Measurements from ENCODE around the gene SYNE2. TPM values are rescaled to one million over a fixed set of nuclear protein-coding genes. Genes with fewer than 3 reads are reported as not detected.

Gene SYNE2
- total RNA-seq, 4 donors from 2014 or later, result 92.4 to 165 (median 98.3) TPM

DNA sequence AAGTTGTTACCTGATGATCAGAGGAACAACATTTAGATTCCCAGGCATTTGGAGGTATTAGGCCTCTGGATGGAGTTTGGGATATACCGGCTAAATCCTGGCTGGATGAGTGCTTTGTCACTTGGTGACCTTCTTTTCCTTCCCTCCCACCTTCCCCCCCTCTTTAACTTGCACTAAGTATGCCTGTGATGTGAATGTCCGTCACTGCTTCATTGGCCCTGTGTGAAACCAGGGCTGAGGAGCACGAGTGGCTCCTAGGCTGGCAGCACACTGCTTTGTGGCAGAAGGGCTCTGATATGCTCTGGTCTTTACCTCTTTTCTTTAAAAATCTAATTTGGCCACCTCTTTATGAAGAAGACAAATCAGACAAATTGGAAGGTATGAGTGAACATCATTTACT lies 345.7 kb downstream of the SYNE2 start:
- Histone ChIP-seq H3K4me1 (peaks cover 13 to 27% (median 16%) of the 10 kb centered on the region in 4 donors), H3K27me3 (no peaks in the 10 kb centered on the region), H3K27ac (replicated peaks in 1 of 4) (no peak overlapping the region), H3K9me3 (no peaks in the 10 kb centered on the region), H3K4me3 (no peak overlapping the region), H3K36me3 (peaks cover 0 to 15% (median 4%) of the 10 kb centered on the region in 4 donors)
- no peak for DNase-seq (ENCODE audit: extremely low spot score)
- intact Hi-C loops (cut with DNase I), result no loop called here
- no peak for TF ChIP-seq EP300 (IDR thresholded peaks at IDR 0.05)
- 96% methylated on average over 3 of the region's 3 CpGs for WGBS

DNA sequence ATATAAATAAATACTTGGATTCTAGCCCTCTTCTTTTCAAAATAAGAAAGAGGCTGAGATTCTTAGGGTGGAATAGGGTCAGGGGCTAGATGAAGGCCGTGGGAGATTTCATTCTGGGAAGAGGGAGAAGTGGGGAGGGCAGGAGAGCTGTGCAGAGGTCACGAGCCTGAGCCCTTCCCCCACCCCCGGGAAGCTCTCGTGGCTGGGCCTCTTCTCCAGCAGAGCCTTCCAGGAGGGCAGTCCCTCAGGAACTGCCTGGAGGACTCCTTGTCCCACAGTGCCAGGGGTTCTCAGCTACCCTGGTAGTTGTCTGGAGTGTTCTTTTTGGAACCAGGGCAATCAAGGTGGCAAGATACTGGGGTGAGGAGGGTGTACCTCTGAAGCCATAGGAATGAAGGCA lies 347.4 kb downstream of the SYNE2 start:
- Histone ChIP-seq H3K27me3 (no peaks in the 10 kb centered on the region), H3K36me3 (peaks cover 0 to 15% (median 5%) of the 10 kb centered on the region in 4 donors), H3K4me1 (peaks cover 11 to 27% (median 14%) of the 10 kb centered on the region in 4 donors), H3K27ac (replicated peaks in 1 of 4) (peak overlapping the region in 1 of 4 donors; percentile 16), H3K4me3 (no peak overlapping the region), H3K9me3 (no peaks in the 10 kb centered on the region)
- no peak for DNase-seq (ENCODE audit: extremely low spot score)
- TF ChIP-seq POLR2A (IDR thresholded peaks at IDR 0.05; ENCODE audit: low read depth) (no peak), EP300 (IDR thresholded peaks at IDR 0.05) (no peak), POLR2AphosphoS5 (IDR thresholded peaks at IDR 0.05) (no peak)
- TF ChIP-seq, protein P1, sequence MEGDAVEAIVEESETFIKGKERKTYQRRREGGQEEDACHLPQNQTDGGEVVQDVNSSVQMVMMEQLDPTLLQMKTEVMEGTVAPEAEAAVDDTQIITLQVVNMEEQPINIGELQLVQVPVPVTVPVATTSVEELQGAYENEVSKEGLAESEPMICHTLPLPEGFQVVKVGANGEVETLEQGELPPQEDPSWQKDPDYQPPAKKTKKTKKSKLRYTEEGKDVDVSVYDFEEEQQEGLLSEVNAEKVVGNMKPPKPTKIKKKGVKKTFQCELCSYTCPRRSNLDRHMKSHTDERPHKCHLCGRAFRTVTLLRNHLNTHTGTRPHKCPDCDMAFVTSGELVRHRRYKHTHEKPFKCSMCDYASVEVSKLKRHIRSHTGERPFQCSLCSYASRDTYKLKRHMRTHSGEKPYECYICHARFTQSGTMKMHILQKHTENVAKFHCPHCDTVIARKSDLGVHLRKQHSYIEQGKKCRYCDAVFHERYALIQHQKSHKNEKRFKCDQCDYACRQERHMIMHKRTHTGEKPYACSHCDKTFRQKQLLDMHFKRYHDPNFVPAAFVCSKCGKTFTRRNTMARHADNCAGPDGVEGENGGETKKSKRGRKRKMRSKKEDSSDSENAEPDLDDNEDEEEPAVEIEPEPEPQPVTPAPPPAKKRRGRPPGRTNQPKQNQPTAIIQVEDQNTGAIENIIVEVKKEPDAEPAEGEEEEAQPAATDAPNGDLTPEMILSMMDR (IDR thresholded peaks at IDR 0.05), result no peak
- intact Hi-C loops (cut with DNase I), result no loop called here
- 81% methylated on average over 4 of the region's 4 CpGs for WGBS

DNA sequence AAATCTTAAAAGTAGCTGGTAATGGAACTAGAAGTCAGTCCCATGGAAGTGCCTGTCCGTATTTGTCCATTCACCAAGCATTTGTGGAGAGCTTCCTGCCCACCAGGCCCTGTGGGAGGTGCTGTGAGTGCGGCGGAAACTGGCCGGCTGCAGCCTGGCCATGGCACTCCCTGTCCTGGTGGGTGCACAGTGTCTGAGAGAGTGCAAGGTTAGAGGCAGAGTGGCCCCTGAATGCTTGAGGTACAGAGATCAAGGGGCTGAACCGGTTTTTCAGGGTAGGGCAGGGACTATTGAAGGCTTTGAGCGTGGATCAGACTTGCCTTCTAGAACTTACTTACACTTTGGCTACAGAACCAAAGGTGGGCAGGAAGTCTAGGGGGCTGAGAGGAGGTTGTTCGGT lies 348.5 kb downstream of the SYNE2 start:
- TF ChIP-seq POLR2AphosphoS5 (IDR thresholded peaks at IDR 0.05) (no peak), EP300 (IDR thresholded peaks at IDR 0.05) (no peak), POLR2A (IDR thresholded peaks at IDR 0.05; ENCODE audit: low read depth) (no peak)
- TF ChIP-seq, protein P1 (IDR thresholded peaks at IDR 0.05), result no peak
- H3K4me1 ChIP-seq, result peaks cover 8 to 21% (median 11%) of the 10 kb centered on the region in 4 donors
- 90% methylated on average over 5 of the region's 7 CpGs for WGBS

DNA sequence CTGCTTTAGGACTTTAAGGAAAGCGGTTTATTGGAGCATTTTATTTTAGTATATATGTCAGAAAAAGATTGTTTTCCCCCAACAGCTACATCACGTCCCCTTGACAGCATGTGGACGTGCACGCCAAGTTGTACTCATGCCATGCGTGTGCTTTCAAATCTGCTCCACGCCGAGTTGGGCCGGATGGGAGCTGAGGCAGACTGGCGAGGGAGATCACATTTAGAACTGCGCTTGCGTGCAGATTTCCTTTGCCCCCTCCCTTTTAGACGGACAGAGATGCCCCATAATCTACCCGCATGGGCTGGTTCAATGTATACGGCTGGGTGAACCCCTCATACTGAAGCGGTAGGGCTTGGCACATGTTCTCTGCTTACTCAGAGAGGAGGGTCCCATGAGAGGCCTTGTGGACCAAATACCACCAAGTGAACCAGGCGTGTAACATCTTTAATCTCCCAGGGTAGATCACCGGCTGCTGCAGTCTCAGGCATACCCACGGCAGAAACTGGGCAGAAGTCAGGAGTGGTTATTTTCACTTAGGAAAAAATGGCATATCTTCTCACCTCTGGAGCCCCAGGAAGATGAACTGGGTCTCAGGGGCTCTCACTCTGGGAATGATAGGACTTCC lies 349.2 kb downstream of the SYNE2 start:
- TF ChIP-seq POLR2A (IDR thresholded peaks at IDR 0.05; ENCODE audit: low read depth), result no peak
- no peak for TF ChIP-seq POLR2AphosphoS5 (IDR thresholded peaks at IDR 0.05)
- TF ChIP-seq EP300 (IDR thresholded peaks at IDR 0.05), result no peak
- TF ChIP-seq, protein P1 (IDR thresholded peaks at IDR 0.05), result no peak
- no peak for DNase-seq (ENCODE audit: extremely low spot score)
- Histone ChIP-seq H3K36me3 (peaks cover 0 to 15% (median 5%) of the 10 kb centered on the region in 4 donors), H3K27ac (replicated peaks in 1 of 4) (no peak overlapping the region), H3K4me1 (peaks cover 3 to 14% (median 6%) of the 10 kb centered on the region in 4 donors), H3K9me3 (no peaks in the 10 kb centered on the region), H3K4me3 (no peak overlapping the region), H3K27me3 (no peaks in the 10 kb centered on the region)
- intact Hi-C loops (cut with DNase I), result no loop called here
- WGBS, result 92% methylated on average over 15 of the region's 18 CpGs

More for the DNA sequence above, 348.5 kb downstream of the SYNE2 start:
- Histone ChIP-seq H3K27me3 (no peaks in the 10 kb centered on the region), H3K4me3 (no peak overlapping the region), H3K9me3 (no peaks in the 10 kb centered on the region), H3K36me3 (peaks cover 0 to 15% (median 5%) of the 10 kb centered on the region in 4 donors), H3K27ac (replicated peaks in 1 of 4) (no peak overlapping the region)
- DNase-seq (ENCODE audit: extremely low spot score), result no peak
- intact Hi-C loops (cut with DNase I), result no loop called here

DNA sequence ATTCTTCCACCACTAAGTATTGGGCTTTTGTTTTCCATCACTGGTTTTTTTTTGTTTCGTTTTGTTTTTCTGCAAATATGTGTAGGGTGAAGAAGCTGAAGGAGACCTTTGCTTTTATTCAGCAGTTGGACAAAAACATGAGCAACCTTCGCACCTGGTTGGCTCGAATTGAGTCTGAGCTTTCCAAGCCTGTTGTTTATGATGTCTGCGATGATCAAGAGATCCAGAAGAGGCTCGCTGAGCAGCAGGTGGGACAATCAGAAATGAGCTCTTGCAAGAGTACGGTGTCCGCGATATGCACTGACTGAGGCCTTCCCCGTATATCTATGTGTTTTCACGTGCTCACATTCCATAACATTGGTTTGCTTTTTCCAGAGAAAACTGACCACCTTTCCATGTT lies 349.9 kb downstream of the SYNE2 start:
- WGBS, result 98% methylated on average over 10 of the region's 10 CpGs
- no peaks in the 10 kb centered on the region for H3K9me3 ChIP-seq
- H3K36me3 ChIP-seq, result peaks cover 0 to 15% (median 5%) of the 10 kb centered on the region in 4 donors
- intact Hi-C loops (cut with DNase I), result no loop called here
- no peak overlapping the region for H3K4me3 ChIP-seq
- no peak overlapping the region for H3K27ac ChIP-seq (replicated peaks in 1 of 4)
- peaks cover 0 to 8% (median 2%) of the 10 kb centered on the region in 4 donors for H3K4me1 ChIP-seq
- no peak for DNase-seq (ENCODE audit: extremely low spot score)
- no peaks in the 10 kb centered on the region for H3K27me3 ChIP-seq
- TF ChIP-seq EP300 (IDR thresholded peaks at IDR 0.05) (no peak), POLR2AphosphoS5 (IDR thresholded peaks at IDR 0.05) (no peak)

All from esophagus muscularis mucosa (tissue), 4 donors.